Non-pigmented ciliary epithelial cell (primary cell): ENCODE data around the gene RHPN2.
"Not testable (repeated sequence)": the region's sequence is repeated elsewhere in the genome, so short reads cannot be mapped to it uniquely, and the experiment has no call there.

Experiments used
- DNase-seq: peaks from one replicate; pipeline ENCODE4 v3.0.0-alpha.2; 2010; ENCODE audit warnings: low read depth

RHPN2 gene

DNA sequence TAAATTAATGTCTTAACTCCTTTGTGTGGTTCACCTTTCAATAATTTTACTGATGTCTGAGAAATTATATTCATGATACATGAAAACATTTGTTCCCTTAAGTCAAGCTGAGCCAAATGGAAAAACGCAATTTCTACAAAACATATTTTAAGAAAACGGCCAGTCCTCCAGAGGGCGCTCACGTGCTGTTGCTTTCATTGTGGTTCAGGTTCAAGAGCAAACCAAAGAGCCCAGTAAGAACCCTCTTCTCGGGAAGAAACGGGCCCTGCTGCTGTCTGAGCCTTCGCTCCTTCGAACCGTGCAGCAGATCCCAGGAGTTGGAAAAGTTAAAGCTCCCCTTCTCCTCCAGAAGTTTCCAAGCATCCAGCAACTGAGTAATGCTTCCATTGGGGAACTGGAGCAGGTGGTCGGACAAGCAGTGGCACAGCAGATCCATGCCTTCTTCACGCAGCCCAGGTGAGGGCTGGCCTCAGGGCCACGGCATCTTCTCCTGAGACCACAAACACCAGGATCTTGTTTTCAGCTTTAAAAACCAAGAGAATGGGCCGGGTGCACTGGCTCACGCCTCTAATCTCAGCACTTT, 88.4 kb downstream of the RHPN2 start:
- DNase-seq = peak; percentile 11

DNA sequence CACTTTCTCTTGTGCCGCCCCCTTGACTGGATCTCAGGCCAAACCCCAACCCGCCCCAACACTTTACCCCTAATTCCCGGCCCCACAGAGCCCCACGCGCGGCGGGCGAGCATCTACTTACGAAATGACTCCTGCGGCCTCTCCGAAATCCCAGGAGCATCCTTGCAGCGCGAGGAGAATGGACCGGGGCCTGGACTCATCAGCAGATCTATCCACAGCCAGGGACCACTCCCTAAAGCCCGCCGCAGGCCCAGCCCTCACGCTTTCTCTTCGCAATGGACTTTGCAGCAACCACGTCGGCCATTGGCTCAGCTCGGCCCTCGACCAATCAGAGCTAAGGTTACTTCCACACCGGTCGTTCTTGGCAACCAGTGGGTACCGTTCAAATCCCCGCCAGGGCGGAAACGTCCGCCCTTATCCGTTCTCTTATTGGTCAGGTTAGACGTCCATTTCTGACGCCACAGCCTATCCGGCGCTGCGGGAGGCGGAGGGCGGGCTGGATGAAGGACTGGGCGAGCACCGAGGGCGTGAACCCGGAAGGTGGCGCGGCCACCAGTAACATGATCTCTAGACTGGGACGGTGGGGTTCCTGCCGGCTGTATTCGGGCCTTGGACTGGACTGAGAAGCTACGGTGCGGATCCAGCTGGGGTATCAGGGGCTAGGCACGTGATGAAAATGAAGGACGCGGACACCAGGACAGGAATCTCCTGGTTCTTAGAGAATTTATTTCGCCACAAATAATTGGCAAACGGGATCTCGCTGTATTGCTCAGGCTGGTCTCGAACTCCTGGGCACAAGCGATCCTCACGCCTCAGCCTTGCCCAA, 92.8 kb downstream of the RHPN2 start, which contains the start of the genes CEP89 and FAAP24:
Gene CEP89, minus strand, starts transcription at position 244 of the 826 bp plus-strand sequence. Its CDS starts 84 bp downstream, at position 160.
Gene FAAP24, plus strand, starts transcription at position 528 of the 826 bp plus-strand sequence. CDS start 955 bp downstream, outside the sequence.
- peak; percentile 99 for DNase-seq

DNA sequence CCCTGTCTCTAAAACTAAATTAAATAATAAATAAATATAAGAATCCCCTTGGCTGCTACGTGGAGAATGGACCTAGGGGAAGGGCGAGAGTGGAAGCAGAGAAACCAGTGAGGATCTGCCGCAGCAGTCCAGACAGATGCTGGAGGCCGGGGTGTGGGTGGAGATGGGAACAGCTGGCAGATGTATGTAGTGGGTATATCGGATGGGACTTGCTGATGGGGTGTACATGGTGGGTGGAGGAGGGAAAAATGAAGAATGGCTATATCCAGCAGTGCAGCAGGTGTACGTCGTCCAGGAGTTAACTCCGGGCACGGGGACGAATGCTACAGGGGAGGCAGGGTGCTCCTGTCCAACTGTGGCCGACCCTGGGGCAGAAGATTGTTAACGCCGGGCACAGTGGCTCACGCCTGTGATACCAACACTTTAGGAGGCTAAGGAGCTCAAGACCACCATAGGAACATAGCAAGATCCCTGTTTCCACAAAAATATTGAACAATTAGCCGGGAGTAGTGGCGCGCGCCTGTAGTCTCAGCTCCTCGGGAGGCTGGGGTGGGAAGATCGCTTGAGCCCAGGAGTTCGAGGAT, 93.6 kb downstream of the RHPN2 start:
- no peak for DNase-seq

DNA sequence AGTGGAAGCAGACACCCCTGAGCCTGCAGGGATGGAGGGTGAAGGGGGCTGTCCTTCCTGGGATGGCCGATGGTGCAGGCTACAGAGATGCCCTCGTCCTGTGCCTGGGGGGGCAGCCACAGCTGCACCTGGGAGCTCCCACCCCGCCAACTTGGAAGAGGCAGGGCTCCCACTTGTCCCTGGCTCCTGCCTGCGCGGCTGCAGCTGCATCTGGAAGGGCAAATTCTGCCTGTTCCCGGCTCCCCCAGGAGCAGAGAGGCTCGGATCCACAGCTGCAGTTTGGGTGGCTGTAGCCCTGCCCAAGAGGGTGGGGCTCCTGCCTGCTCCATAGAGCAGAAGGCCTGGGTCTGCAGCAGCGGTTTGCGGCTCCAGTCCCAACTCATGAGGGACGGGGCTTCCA, 95.1 kb downstream of the RHPN2 start:
- no peak for DNase-seq

DNA sequence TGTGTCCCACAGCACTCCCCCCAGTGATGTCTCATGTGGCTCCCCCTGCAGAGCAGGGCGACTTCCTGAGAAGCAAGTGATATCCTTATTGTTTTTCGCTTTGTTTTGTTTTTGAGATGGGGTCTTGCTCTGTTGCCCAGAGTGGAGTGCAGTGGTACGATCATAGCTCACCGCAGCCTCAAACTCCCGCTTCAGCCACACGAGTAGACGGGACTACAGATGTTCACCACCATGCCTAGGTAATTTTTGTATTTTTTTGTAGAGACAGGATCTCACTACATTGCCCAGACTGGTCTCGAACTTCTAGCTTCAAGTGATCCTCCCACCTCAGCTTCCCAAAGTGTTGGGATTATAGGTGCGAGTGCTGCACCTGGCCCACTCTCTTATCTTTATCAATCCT, 97.9 kb downstream of the RHPN2 start:
- DNase-seq = no peak

DNA sequence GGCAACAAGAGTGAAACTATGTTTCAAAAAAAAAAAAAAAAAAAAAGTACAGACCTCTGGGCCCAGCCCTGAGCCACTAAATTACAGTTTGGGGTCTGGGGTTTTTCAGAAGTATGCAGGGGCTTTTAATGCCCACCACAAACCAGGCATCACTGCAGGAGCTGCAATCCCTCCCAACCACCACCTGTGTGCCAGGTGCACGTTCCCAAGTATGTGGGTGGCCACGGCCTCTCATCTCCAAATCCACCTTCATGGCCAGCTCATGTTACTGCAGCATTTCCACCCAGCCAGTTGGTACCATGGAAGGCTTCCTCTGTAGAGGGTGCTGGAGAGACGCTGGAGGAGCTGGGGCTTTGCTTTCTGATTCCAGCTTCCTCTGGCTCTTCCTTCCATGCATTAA, 119.4 kb downstream of the RHPN2 start:
- no peak for DNase-seq

DNA sequence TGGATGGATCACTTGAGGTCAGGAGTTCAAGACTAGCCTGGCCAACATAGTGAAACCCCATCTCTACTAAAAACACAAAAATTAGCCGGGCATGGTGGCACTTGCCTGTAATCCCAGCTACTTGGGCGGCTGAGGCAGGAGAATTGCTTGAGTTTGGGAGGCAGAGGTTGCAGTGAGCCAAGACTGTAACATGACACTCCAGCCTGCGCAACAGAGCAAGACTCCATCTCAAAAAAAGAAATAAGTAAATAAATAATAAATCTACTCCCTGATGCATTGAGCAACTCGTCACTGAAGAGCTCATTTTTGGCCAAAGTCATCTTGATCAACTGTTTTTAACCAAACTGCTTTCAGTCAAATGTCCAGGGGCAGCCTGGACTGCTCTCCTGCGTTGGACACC, 123.4 kb downstream of the RHPN2 start:
- not testable (repeated sequence) for DNase-seq

DNA sequence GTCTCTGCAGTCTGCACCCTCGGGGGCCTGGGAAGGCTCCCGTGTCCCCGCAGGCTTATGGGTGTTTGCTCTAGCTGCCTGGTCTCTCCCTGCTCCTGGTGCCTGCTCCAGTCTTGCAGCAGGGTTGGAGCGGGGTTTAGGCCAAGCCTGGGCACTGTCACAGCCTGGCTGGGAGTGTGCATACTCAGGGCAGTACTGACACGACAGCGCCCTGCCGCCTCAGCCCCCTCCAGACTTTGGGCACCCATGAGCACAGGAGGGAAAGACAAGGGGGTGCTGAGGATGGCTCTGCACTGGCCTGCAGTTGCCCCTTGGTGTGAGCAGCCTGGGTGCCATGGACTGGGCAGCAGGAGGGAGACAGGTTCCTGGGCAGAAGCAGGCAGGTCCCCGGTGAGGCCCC, 128.6 kb downstream of the RHPN2 start:
- no peak for DNase-seq

DNA sequence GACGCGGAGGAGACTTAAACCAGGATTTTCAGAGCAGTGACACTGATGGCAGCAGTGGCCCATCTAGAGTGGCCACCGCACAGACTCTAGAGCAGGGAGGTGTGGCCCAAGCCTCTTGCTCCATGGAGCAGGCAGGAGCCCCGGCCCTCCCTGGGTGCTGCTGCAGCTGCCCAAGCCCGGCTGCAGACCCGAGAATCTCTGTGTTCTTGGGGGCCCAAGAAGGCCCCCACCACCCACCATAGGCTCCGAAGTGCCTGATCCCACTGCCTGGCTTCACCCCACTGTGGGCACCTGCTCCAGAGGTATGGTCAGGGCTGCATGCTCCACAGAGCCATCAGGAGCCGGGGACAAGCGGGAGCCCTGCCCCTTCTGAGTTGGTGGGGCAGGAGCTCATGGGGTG, 129.1 kb downstream of the RHPN2 start:
- no peak for DNase-seq

DNA sequence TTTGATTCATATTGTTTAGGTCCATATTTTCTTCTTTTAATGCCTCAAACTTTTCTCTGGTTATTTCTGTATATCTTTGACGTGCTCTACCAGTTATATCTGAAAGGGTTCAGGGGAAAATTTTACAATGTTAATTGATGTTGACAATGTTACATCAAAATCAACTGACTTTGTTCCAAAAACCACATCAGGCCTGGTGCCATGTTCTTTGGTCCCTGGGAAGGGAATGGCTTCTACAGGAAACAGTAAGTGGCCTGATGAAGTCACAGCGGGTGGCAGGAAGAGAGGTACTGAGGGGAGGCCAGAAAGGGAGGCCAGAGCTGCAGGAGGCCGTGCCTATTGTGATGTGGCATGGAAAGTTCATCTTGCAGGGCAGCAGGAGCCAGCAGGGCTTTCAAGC, 131.1 kb downstream of the RHPN2 start:
- DNase-seq = no peak

DNA sequence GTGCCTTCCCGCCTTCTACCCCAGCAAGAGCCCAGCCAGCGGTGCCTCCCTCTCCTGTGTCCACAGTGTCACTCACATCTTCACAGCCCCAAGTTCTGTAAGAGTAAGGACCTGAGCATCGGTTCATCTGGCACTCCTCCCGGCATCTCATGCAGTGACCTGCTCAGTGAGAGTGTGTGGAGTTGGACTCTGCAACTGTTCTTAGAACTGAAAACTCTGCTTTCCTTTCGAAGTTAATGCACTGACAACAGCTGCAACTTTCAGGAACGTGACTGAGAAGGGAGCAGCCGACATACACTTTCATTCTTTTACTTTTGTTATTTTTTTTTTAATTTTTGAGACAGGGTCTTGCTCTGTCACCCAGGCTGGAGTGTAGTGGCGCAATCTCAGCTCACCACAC, 134.1 kb downstream of the RHPN2 start:
- no peak for DNase-seq

DNA sequence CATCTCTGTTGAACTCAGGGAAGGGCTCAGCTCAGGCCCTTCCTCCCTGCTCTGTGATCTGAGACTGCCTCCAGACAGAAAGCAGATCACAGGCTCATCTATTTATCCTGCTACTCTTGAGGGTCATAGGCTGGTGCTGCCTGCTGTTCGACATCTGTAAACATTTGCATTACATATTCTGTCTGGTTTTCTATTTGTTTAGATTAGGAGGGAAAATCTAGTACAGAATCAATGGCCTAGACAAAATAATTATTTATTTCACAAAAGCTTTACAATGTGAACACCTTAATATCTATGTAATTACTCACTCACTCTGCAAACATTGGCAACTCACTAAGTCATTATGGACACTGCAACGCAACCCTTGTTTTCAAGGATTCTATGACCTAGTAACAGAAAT, 135.9 kb downstream of the RHPN2 start:
- no peak for DNase-seq
